Type B pancreatic cell (in vitro differentiated cells): ENCODE results near the gene ATR. TPM values are rescaled to one million over a fixed set of nuclear protein-coding genes. Genes with fewer than 3 reads are reported as not detected.

ENCODE experiments used
- DNase-seq: peaks from one replicate; pipeline ENCODE4 v3.0.0; 2021; ENCODE audit warnings: mixed read lengths; ENCODE audit not compliant: unreplicated experiment; ENCODE audit errors: extremely low spot score
- H3K27ac Mint-ChIP-seq: 2 replicates; pipeline ENCODE4 v1.8.0; 2021; ENCODE audit warnings: mild to moderate bottlenecking, mixed read lengths
- H3K27me3 Mint-ChIP-seq: 2 replicates; pipeline ENCODE4 v1.8.0; 2021; ENCODE audit warnings: mixed read lengths
- H3K36me3 Mint-ChIP-seq: 2 replicates; pipeline ENCODE4 v1.8.0; 2021; ENCODE audit warnings: mixed read lengths
- H3K4me1 Mint-ChIP-seq: one replicate; pipeline ENCODE4 v1.8.0; 2021; ENCODE audit warnings: mixed read lengths; ENCODE audit not compliant: unreplicated experiment
- H3K4me3 Mint-ChIP-seq: 2 replicates; pipeline ENCODE4 v1.8.0; 2021; ENCODE audit warnings: mild to moderate bottlenecking, mixed read lengths
- H3K9me3 Mint-ChIP-seq: 2 replicates; pipeline ENCODE4 v1.8.0; 2021; ENCODE audit warnings: mixed read lengths
- total RNA-seq: library from RNA; stranded (reverse); gene quantifications from 2 replicates; pipeline ENCODE4 v1.2.1, GENCODE V29; 2021; ENCODE audit warnings: low replicate concordance
- TF ChIP-seq, protein P1 (sequence below): fragments of 200-600 bp; sonication (generic); conservative IDR thresholded peaks from 2 replicates; pipeline ENCODE4 v1.5.0; 2021; ENCODE audit warnings: antibody characterized with exemption, mild to moderate bottlenecking

ATR gene
- total RNA-seq, 1 donor from 2014 or later, result 30.0 TPM

DNA sequence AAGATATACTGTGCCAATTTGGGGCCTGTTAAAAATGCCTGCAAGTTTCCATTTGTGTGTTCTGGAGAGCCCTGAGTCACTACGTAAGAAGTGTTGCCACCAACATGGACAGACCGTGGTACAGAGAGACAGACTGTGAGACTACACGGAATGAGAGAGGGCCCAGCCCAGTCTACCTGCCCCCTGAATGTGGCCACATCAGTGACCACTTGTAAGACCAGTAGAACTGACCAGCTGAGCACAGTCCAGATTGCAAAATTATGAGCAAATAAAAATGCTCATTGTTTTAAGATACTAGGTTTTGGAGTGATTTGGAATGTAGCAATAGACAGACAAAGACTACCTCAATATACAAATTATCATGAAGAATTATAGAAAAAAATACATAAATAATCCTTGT is 42.0 kb downstream of the ATR start:
- peaks cover 3% of the 10 kb centered on the region for H3K9me3 Mint-ChIP-seq
- no peaks in the 10 kb centered on the region for H3K27me3 Mint-ChIP-seq
- no peak overlapping the region for H3K4me3 Mint-ChIP-seq
- no peak overlapping the region for H3K27ac Mint-ChIP-seq
- peaks cover 28% of the 10 kb centered on the region for H3K36me3 Mint-ChIP-seq
- H3K4me1 Mint-ChIP-seq, result no peaks in the 10 kb centered on the region
- no peak for DNase-seq
- TF ChIP-seq, protein P1, sequence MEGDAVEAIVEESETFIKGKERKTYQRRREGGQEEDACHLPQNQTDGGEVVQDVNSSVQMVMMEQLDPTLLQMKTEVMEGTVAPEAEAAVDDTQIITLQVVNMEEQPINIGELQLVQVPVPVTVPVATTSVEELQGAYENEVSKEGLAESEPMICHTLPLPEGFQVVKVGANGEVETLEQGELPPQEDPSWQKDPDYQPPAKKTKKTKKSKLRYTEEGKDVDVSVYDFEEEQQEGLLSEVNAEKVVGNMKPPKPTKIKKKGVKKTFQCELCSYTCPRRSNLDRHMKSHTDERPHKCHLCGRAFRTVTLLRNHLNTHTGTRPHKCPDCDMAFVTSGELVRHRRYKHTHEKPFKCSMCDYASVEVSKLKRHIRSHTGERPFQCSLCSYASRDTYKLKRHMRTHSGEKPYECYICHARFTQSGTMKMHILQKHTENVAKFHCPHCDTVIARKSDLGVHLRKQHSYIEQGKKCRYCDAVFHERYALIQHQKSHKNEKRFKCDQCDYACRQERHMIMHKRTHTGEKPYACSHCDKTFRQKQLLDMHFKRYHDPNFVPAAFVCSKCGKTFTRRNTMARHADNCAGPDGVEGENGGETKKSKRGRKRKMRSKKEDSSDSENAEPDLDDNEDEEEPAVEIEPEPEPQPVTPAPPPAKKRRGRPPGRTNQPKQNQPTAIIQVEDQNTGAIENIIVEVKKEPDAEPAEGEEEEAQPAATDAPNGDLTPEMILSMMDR, result no peak

DNA sequence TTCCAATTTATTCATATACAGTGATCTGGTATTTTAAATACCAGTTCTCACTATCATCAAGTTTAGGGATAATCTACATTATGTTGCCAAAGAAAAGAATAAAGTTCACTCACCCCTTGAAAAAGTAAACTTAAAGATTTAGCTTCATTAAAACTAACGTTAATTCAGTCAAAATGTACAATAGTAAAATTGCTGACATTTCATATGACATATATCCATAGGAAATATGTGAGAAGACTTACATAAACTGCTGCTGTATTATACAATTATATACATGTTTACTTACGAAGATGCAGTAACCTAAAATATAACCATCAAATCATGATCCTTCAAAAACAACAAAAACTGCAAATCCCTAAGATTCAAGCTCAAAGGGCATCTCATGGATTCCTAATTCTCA is 44.0 kb downstream of the ATR start:
- Mint-ChIP-seq H3K4me3 (no peak overlapping the region), H3K36me3 (peaks cover 33% of the 10 kb centered on the region), H3K27ac (no peak overlapping the region), H3K27me3 (no peaks in the 10 kb centered on the region), H3K4me1 (no peaks in the 10 kb centered on the region), H3K9me3 (peaks cover 3% of the 10 kb centered on the region)
- no peak for DNase-seq
- TF ChIP-seq, protein P1, result no peak

DNA sequence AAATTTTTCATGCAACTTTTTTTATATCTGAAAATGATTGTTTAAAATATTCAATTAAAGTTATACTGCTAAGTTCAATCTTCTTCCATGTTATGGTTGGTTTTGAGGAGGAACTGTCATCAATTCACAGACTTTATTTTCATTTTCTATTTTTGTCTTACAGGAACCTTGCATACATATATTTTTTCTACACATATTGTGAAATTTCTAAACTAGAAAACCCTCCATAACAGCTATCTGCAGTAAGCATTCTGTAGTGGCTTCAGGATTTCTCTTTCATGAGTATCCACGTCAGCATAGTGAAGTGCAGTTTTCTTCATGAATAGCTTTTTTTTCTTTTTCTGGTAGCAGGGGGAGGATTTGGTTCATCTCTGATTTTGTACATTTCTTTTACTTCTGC is 48.2 kb downstream of the ATR start:
- H3K4me3 Mint-ChIP-seq, result no peak overlapping the region
- H3K27ac Mint-ChIP-seq, result no peak overlapping the region
- H3K4me1 Mint-ChIP-seq, result no peaks in the 10 kb centered on the region
- H3K27me3 Mint-ChIP-seq, result no peaks in the 10 kb centered on the region
- no peak for DNase-seq
- peaks cover 3% of the 10 kb centered on the region for H3K9me3 Mint-ChIP-seq
- TF ChIP-seq, protein P1, result no peak
- H3K36me3 Mint-ChIP-seq, result peaks cover 33% of the 10 kb centered on the region

DNA sequence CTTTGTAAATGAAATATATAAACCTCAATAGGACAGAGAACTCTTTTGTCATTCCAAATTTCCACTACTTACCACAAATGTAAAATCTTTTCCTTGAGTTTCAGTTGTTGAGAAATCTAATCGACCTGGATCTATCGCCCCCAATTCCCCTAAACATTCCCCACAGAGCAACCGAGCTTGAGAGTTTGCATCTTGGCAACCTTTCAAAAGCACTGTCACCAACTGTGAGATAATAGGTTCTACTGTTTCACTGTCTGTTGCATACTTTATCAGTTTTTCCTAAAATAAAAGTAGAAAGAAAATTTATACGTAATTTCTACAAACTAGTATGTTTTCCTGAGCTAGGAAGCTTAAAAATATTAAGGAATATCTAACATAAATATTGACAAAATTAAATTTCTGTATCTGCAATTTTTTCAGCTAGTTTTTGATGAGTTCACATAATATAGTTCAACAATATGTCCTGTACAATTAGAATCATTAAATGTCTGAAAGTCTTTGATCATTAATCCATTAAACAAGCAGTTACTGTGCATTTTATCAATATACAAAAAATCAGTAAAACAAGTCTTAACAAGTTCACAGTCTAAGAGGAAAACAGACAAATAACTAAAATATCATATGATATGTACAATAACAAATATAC is 54.5 kb downstream of the ATR start:
- H3K9me3 Mint-ChIP-seq, result peaks cover 4% of the 10 kb centered on the region
- TF ChIP-seq, protein P1, result no peak
- DNase-seq, result no peak
- no peaks in the 10 kb centered on the region for H3K4me1 Mint-ChIP-seq
- H3K36me3 Mint-ChIP-seq, result peaks cover 17% of the 10 kb centered on the region
- no peak overlapping the region for H3K4me3 Mint-ChIP-seq
- no peaks in the 10 kb centered on the region for H3K27me3 Mint-ChIP-seq
- no peak overlapping the region for H3K27ac Mint-ChIP-seq

DNA sequence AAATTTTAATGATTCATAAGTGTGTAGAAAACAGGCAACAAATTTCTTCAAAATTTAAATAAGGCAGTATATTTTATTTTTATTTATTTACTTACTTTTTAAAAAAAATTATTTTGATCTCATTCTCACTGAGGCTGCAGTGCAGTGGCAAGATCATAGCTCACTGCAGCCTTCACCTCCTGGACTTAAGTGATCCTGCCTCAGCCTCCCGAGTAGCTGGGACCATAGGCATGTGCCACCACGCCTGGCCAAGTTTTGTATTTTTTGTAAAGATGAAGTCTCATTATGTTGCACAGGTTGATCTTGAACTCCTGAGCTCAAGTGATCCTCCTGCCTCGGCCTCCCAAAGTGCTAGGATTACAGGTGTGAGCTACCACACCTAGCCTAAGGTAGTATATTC is 69.5 kb downstream of the ATR start:
- no peak overlapping the region for H3K27ac Mint-ChIP-seq
- H3K4me3 Mint-ChIP-seq, result no peak overlapping the region
- H3K36me3 Mint-ChIP-seq, result peaks cover 17% of the 10 kb centered on the region
- no peak for DNase-seq
- H3K27me3 Mint-ChIP-seq, result no peaks in the 10 kb centered on the region
- no peaks in the 10 kb centered on the region for H3K4me1 Mint-ChIP-seq
- H3K9me3 Mint-ChIP-seq, result no peaks in the 10 kb centered on the region
- TF ChIP-seq, protein P1, result no peak

DNA sequence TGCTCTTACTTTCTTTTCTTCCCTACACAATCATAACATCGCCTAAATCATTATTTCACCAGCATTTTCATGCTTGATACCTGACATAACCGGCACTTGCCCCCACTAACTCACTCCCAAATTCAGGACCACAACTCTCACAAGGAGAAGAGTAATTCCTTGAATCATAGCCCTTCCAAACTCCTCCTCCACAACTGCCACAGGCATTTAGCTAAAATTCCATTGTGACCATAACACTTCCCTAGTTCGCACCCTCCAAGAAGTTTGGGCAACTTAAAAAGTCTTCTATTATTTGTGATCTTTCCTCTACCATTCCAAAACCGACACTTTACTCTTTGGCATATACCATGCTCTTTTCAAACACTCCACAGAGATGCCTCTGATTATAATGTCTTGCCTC is 71.3 kb downstream of the ATR start:
- H3K27ac Mint-ChIP-seq, result no peak overlapping the region
- no peak overlapping the region for H3K4me3 Mint-ChIP-seq
- DNase-seq, result no peak
- TF ChIP-seq, protein P1, result no peak
- H3K27me3 Mint-ChIP-seq, result no peaks in the 10 kb centered on the region
- no peaks in the 10 kb centered on the region for H3K4me1 Mint-ChIP-seq
- no peaks in the 10 kb centered on the region for H3K9me3 Mint-ChIP-seq
- H3K36me3 Mint-ChIP-seq, result peaks cover 18% of the 10 kb centered on the region
